ENCODE data around the gene APC2. TPM values are rescaled to one million over a fixed set of nuclear protein-coding genes. Genes with fewer than 3 reads are reported as not detected.

The APC2 gene
- total RNA-seq, 1 donor from 2014 or later = 0.12 TPM

- ATAC-seq (peak; percentile 48 to 61), DNase-seq (no peak)
- H3K9me3 ChIP-seq = no peaks in the 10 kb centered on the region
- H3K27me3 ChIP-seq (ENCODE audit: low read depth) = peaks cover 51% of the 10 kb centered on the region
- no peak overlapping the region for H3K27ac ChIP-seq
- no peaks in the 10 kb centered on the region for H3K36me3 ChIP-seq
- intact Hi-C loops (cut with DNase I) = no loop called here
- TF ChIP-seq CTCF (IDR thresholded peaks at IDR 0.05) = peak; percentile 54
- no peak overlapping the region for H3K4me3 ChIP-seq
- peaks cover 49% of the 10 kb centered on the region for H3K4me1 ChIP-seq
These were observed 15.5 kb downstream of the APC2 start for GRCh38 chr19:1465191-1466016.

DNA sequence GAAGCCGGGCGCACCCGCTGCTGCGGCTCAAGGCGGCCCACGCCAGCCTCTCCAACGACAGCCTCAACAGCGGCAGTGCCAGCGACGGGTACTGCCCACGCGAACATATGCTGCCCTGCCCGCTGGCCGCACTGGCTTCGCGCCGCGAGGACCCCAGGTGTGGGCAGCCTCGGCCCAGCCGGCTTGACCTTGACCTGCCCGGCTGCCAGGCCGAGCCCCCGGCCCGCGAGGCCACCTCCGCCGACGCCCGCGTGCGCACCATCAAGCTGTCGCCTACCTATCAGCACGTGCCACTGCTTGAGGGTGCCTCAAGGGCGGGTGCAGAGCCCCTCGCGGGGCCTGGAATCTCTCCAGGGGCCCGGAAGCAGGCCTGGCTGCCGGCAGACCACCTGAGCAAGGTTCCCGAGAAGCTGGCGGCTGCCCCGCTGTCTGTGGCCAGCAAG is 16.1 kb downstream of the APC2 start:
- Histone ChIP-seq H3K4me1 (peaks cover 55% of the 10 kb centered on the region), H3K4me3 (no peak overlapping the region), H3K36me3 (no peaks in the 10 kb centered on the region), H3K9me3 (no peaks in the 10 kb centered on the region), H3K27ac (no peak overlapping the region), H3K27me3 (ENCODE audit: low read depth) (peaks cover 58% of the 10 kb centered on the region)
- no peak for ATAC-seq
- TF ChIP-seq CTCF (IDR thresholded peaks at IDR 0.05) = no peak
- DNase-seq = no peak
- intact Hi-C loops (cut with DNase I) = no loop called here

- TF ChIP-seq CTCF (IDR thresholded peaks at IDR 0.05) = no peak
- intact Hi-C loops (cut with DNase I) = no loop called here
- peaks cover 64% of the 10 kb centered on the region for H3K27me3 ChIP-seq (ENCODE audit: low read depth)
- DNase-seq (no peak), ATAC-seq (no peak)
- no peak overlapping the region for H3K27ac ChIP-seq
- H3K36me3 ChIP-seq = no peaks in the 10 kb centered on the region
- H3K4me1 ChIP-seq = peaks cover 61% of the 10 kb centered on the region
- H3K4me3 ChIP-seq = no peak overlapping the region
- no peaks in the 10 kb centered on the region for H3K9me3 ChIP-seq
These were observed 16.7 kb downstream of the APC2 start for GRCh38 chr19:1466461-1467214.

DNA sequence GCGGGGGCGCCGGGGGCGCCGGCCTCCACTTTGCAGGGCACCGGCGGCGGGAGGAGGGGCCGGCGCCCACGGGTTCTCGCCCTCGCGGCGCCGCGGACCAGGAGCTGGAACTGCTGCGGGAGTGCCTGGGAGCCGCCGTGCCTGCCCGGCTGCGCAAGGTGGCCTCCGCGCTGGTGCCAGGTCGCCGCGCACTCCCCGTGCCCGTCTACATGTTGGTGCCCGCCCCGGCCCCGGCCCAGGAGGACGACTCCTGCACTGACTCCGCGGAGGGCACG is 17.2 kb downstream of the APC2 start:
- peaks cover 69% of the 10 kb centered on the region for H3K27me3 ChIP-seq (ENCODE audit: low read depth)
- ATAC-seq = no peak
- H3K4me3 ChIP-seq = no peak overlapping the region

More for the DNA sequence above, 17.2 kb downstream of the APC2 start:
- Histone ChIP-seq H3K4me1 (peaks cover 65% of the 10 kb centered on the region), H3K36me3 (no peaks in the 10 kb centered on the region), H3K27ac (no peak overlapping the region), H3K9me3 (no peaks in the 10 kb centered on the region)
- TF ChIP-seq CTCF (IDR thresholded peaks at IDR 0.05) = no peak
- DNase-seq = no peak
- intact Hi-C loops (cut with DNase I) = no loop called here

Data from lower lobe of right lung (tissue), 2 donors.